ENCODE measurements around the gene CFD.

CFD gene

DNA sequence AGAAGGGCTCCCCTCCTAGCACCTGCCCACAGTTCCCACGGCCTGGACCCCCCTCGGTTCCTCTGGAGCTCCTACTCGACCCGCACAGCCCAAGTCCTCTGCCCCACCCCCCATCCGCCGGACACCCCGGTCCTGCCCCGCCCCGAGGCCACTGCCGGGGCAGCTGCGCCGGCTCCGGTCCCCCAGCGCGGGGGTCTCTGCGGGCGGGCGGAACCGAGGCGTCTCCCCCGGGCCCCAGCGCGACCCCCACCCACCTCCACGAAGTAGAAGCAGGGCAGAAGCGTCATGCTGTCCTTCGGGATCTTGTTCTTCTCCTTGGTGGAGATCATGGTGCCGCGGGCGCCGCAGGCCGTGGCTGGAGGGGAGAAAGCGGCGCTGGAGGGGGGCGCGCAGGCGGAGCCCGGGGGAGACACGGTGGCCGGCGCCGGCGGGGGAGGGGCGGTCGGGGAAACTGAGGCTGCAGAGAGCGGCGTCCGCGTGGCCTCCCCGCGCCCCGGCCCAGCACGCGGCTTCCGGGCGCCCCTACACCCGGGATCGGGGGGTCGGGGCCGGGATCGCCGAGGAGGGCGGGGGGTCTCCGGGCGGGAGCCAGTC lies 38.1 kb upstream of the CFD start:
- DNase-seq (ENCODE audit: extremely low read depth, low read depth): no peak

DNA sequence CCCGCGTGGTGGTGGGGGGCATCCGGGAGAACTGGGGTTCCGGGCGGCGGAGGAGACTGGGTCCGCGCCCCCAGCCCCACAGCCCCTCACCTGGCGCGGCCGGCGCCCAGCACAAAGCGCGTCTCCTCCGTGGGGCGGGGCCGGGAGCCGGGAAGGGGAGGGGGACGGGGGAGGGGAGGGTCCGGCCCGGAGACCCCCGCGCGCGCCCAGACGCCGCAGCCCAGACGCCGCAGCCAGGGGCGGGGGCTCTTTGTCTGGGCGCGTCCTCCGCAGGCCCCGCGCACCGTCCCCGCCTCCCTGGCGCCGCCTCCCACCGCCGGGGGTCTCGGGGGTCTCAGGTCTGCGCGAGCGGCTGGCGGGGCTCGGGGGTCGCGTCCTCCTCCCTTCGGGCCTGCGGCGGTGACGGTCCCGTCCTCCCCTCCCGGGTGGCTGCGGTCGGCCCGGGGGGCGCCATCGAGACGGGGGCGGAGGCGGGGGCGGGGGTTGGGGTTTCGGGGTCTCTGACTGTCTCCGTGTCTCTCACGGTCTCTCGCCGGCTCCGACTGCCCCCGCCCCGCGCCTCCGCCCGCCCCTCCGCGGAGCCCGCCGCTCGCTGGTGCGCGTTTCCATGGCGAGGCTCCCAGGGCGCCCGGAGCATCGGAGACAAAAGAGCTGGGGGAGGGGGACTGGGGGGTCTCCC lies 37.5 kb upstream of the CFD start, which contains the start of gene PLPPR3:
Gene PLPPR3, minus strand, starts transcription at position 131 of the 679 bp plus-strand sequence. CDS start 396 bp downstream, outside the sequence.
- TF ChIP-seq, protein P1, sequence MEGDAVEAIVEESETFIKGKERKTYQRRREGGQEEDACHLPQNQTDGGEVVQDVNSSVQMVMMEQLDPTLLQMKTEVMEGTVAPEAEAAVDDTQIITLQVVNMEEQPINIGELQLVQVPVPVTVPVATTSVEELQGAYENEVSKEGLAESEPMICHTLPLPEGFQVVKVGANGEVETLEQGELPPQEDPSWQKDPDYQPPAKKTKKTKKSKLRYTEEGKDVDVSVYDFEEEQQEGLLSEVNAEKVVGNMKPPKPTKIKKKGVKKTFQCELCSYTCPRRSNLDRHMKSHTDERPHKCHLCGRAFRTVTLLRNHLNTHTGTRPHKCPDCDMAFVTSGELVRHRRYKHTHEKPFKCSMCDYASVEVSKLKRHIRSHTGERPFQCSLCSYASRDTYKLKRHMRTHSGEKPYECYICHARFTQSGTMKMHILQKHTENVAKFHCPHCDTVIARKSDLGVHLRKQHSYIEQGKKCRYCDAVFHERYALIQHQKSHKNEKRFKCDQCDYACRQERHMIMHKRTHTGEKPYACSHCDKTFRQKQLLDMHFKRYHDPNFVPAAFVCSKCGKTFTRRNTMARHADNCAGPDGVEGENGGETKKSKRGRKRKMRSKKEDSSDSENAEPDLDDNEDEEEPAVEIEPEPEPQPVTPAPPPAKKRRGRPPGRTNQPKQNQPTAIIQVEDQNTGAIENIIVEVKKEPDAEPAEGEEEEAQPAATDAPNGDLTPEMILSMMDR (IDR thresholded peaks at IDR 0.05; ENCODE audit: low read depth, low read length): no peak
- DNase-seq (ENCODE audit: extremely low read depth, low read depth): no peak

More for the DNA sequence above, 38.1 kb upstream of the CFD start:
- TF ChIP-seq, protein P1 (IDR thresholded peaks at IDR 0.05; ENCODE audit: low read depth, low read length): no peak

DNA sequence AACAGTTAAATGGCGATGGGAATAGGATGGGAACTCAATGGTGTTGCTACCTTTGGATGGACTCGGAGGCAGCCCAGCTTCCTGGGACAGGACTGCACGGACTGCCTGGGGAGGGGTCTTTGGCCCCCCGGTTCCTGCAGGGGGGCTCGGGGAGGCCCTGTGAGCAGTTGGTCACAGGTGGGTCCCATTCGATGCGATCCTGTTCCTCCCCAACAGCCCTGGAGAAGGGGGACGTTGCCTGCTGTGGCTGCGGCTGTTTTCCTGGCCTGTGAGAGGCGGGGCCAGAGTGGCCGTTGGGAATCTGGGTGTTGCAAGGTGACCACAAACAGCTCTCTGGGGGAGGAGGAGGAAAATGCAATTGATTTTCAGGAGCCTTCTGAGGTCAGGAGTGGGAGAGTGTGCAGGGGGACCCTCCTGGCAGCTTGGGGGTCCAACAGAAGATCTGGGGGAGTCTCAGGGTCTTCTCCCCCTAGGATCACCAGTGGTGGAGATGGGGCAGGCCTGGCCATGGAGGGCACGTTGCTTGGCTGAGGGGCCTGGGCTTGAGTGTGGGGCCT lies 35.8 kb upstream of the CFD start:
- TF ChIP-seq, protein P1 (IDR thresholded peaks at IDR 0.05; ENCODE audit: low read depth, low read length): no peak
- no peak for DNase-seq (ENCODE audit: extremely low read depth, low read depth)

DNA sequence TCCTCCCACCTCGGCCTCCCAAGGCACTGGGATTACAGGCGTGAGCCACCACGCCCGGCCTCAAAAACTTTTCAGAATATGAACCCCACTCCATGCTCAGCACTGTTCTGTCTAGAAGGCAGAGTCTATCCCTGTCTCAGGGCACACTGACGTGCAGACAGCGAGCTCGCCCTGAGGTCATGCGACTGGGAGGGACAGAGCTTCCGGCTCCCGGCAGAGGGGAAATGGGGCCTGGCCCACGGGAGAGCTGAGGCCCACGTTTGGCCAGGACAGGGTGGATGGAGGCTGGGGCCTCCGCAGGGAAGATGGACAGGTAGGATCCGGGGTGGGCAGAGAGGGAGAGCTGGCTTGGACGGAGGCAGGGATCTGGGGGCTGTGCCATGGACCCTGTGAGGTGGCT lies 34.6 kb upstream of the CFD start:
- DNase-seq (ENCODE audit: extremely low read depth, low read depth): no peak

DNA sequence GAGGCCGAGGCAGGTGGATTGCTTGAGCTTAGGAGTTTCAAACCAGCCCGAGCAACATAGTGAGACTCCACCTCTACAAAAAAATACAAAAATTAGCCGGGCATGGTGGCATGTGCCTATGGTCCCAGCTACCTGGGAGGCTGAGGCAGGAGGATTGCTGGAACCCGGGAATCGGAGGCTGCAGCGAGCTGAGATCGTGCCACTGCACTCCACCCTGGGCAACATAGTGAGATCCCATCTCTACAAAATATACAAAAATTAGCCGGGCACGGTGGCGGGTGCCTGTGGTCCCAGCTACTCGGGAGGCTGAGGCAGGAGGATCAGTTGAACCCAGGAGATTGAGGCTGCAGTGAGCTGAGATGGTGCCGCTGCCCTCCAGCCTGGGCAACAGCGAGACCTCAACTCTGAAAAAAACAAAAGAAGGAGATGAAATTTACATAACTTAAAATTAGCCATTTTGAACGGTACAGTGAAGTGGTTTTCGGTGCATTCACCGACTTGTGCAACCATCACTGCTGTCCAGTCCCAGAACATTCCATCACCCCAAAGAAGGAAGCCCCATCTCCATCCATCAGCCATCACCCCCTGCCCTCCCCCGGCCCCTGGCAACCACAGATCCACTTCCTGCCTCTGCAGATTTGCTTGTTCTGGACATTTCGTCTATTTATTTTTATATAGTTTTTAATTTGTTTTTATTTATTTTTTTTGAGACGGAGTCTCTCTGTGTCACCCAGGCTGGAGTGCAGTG lies 33.4 kb upstream of the CFD start:
- DNase-seq (ENCODE audit: extremely low read depth, low read depth): no peak

More for the DNA sequence above, 34.6 kb upstream of the CFD start:
- TF ChIP-seq, protein P1 (IDR thresholded peaks at IDR 0.05; ENCODE audit: low read depth, low read length): no peak

DNA sequence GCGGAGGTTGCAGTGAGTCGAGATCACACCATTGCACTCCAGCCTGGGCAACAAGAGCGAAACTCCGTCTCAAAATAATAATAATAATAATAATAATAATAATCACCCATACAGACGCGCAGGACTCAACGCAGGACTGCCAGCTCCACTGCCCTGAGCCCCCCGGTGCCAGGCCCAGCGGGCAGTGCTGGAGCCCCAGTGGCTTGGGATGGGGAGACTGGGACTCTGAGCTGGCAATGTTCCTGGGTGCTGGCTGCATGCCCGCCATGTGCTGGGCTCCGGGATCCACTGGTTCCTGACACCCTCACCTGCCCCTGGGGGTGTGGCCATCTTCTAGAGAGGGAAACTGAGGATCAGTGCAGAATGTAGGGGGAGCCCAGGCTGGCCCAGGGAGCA lies 32.2 kb upstream of the CFD start:
- TF ChIP-seq, protein P1 (IDR thresholded peaks at IDR 0.05; ENCODE audit: low read depth, low read length): no peak

More for the DNA sequence above, 33.4 kb upstream of the CFD start:
- TF ChIP-seq, protein P1 (IDR thresholded peaks at IDR 0.05; ENCODE audit: low read depth, low read length): no peak

More for the DNA sequence above, 32.2 kb upstream of the CFD start:
- no peak for DNase-seq (ENCODE audit: extremely low read depth, low read depth)

Measured in AG09319 (cell line).